Bronchial epithelial cell (primary cell): ENCODE measurements around the gene PEX5. TPM values are rescaled to one million over a fixed set of nuclear protein-coding genes. Genes with fewer than 3 reads are reported as not detected.

ENCODE experiments used
- DNase-seq: peaks from one replicate; pipeline ENCODE4 v3.0.0-alpha.2; 2010; ENCODE audit warnings: low read depth
- FAIRE-seq: peaks from 2 replicates; lab custom pipeline; 2011; peaks lifted over from hg19 to GRCh38; lab: Jason Lieb, UNC
- H3K27me3 ChIP-seq: 2 replicates; pipeline ENCODE4 v1.5.1; 2011; ENCODE audit warnings: low read length; ENCODE audit not compliant: control insufficient read depth, insufficient read depth
- H3K36me3 ChIP-seq: 2 replicates; pipeline ENCODE4 v1.5.1; 2011; ENCODE audit warnings: low read length; ENCODE audit not compliant: control insufficient read depth, insufficient read depth
- H3K4me3 ChIP-seq: 2 replicates; pipeline ENCODE4 v1.5.1; 2011; ENCODE audit warnings: mild to moderate bottlenecking, low read depth, low read length, control low read depth
- CTCF ChIP-seq: IDR thresholded peaks from 2 replicates; pipeline ENCODE4 v1.5.1; 2011; ENCODE audit warnings: mild to moderate bottlenecking, moderate library complexity, low read length, control low read depth, inconsistent platforms; ENCODE audit not compliant: insufficient read depth, severe bottlenecking
- total RNA-seq: library from RNA; depleted of rRNA; stranded (reverse); fragments of >200 nt; gene quantifications from 2 replicates; pipeline ENCODE4 v1.2.1, GENCODE V29; 2014

The PEX5 gene
- 21.9 and 27.9 TPM in 2 replicates for total RNA-seq

- Histone ChIP-seq H3K4me3 (peak within 1 kb of the TSS; percentile 90), H3K27me3 (no peaks in the 10 kb centered on the region), H3K36me3 (peaks cover 2% of the 10 kb centered on the region)
- FAIRE-seq (no peak), DNase-seq (peak; percentile 88)
- TF ChIP-seq CTCF, result no peak
These were observed at the start of gene PEX5 for GRCh38 chr12:7189398-7190267. Gene PEX5 (plus strand): TSS chr12:7189686. CDS start chr12:7190378, 692 bp downstream.

DNA sequence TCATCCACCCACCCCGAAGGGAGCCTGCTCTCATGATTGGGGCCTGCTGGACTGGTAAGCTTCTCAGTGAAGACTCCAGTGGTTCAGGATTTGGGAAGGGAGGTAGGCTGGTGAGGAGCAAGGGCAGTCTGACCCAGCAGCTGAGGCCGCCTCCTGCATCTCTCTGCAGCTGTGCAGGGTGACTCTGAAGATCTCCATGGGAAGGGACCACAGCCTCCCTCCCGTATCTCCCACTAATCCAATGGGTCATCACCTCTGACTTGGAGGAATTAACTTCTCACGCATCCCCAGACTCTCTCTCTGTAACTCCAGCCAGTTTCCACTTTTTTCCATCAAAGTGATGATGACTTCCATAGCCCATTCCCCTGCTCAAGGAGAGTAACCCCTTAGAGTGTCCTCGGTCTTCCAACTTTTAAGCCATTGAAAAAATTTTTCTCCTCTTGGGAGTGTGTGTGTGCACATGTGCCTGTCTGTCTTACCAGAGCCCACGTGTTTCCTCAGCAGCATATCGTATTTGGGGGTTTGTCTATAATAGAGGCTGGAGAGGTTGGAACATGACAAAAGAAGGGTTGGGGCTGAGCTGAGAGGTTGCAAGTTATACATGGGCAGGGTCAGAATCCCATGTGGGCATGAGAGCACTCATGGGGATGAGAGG, 48.0 kb upstream of the PEX5 start:
- H3K4me3 ChIP-seq, result no peak overlapping the region
- no peaks in the 10 kb centered on the region for H3K27me3 ChIP-seq
- no peak for DNase-seq
- no peak for TF ChIP-seq CTCF
- peaks cover 17% of the 10 kb centered on the region for H3K36me3 ChIP-seq
- FAIRE-seq, result no peak

GRCh38 chr12:7142056-7142644, 47.3 kb upstream of the PEX5 start:
- peaks cover 15% of the 10 kb centered on the region for H3K36me3 ChIP-seq

GRCh38 chr12:7142809-7143465, 46.5 kb upstream of the PEX5 start:
- Histone ChIP-seq H3K27me3 (no peaks in the 10 kb centered on the region), H3K36me3 (peaks cover 13% of the 10 kb centered on the region), H3K4me3 (no peak overlapping the region)
- TF ChIP-seq CTCF, result no peak
- FAIRE-seq (no peak), DNase-seq (no peak)

More at GRCh38 chr12:7142056-7142644, 47.3 kb upstream of the PEX5 start:
- peak; percentile 74 for TF ChIP-seq CTCF
- FAIRE-seq, result peak; percentile 64
- H3K27me3 ChIP-seq, result no peaks in the 10 kb centered on the region
- no peak overlapping the region for H3K4me3 ChIP-seq
- DNase-seq, result peak; percentile 31

DNA sequence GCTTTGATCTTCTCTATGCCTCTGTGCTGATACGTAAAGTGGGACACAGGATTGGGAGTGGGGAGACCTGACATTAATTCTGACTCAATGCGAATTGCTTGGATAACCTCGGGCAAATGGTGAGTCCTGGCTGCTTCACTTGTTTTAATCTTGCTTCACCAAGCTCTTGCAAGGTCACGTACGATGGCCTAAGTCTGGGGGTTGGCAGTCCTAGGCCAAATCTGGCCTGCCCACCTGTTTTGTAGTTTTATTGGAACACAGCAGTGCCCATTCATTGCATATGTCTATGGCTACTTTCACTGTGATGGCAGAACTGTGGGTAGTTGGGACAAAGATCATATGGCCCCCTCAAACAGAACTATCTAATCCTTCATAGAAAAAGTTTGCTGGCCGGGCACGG, 45.9 kb upstream of the PEX5 start:
- Histone ChIP-seq H3K36me3 (peaks cover 13% of the 10 kb centered on the region), H3K27me3 (no peaks in the 10 kb centered on the region), H3K4me3 (no peak overlapping the region)
- no peak for TF ChIP-seq CTCF
- no peak for DNase-seq
- no peak for FAIRE-seq
